Activated CD4-positive, alpha-beta T cell treated with anti-CD3 and anti-CD28 coated beads, Interleukin-2, amount 10 ng/mL, durations not matched to agents 24 days and 14 days (primary cell): ENCODE data around the gene DOCK1. TPM values are rescaled to one million over a fixed set of nuclear protein-coding genes. Genes with fewer than 3 reads are reported as not detected.

Experiments
- DNase-seq: peaks from one replicate; pipeline ENCODE4 v3.0.0; 2022
- H3K27ac Mint-ChIP-seq: one replicate; pipeline ENCODE4 v1.8.0; 2022; ENCODE audit warnings: mild to moderate bottlenecking, mixed read lengths
- H3K27me3 Mint-ChIP-seq: one replicate; pipeline ENCODE4 v1.8.0; 2022; ENCODE audit warnings: mixed read lengths
- H3K36me3 Mint-ChIP-seq: one replicate; pipeline ENCODE4 v1.8.0; 2022; ENCODE audit warnings: low read depth, mild to moderate bottlenecking, mixed read lengths
- H3K4me1 Mint-ChIP-seq: one replicate; pipeline ENCODE4 v1.8.0; 2021; ENCODE audit warnings: mixed read lengths
- H3K4me3 Mint-ChIP-seq: one replicate; pipeline ENCODE4 v1.8.0; 2022; ENCODE audit warnings: mild to moderate bottlenecking, moderate library complexity, mixed read lengths
- H3K9me3 Mint-ChIP-seq: one replicate; pipeline ENCODE4 v1.8.0; 2021; ENCODE audit warnings: mixed read lengths
- intact Hi-C: fragments of 100-400 bp; cut with micrococcal nuclease; formaldehyde crosslinking; loops from one replicate; pipeline ENCODE4 v1.15.1; 2023
- total RNA-seq: library from RNA; stranded (reverse); gene quantifications from 2 replicates; pipeline ENCODE4 v1.2.3, GENCODE V29; 2022

The DOCK1 gene
- total RNA-seq, 1 donor from 2014 or later: 1.5 TPM

GRCh38 chr10:126959906-126960685 lies 54.9 kb downstream of the DOCK1 start:
- Mint-ChIP-seq H3K27me3 (no peaks in the 10 kb centered on the region), H3K9me3 (no peaks in the 10 kb centered on the region), H3K36me3 (no peaks in the 10 kb centered on the region), H3K4me1 (no peaks in the 10 kb centered on the region), H3K4me3 (no peak overlapping the region), H3K27ac (no peak overlapping the region)
- DNase-seq: no peak
- intact Hi-C loops: no loop called here

- H3K4me1 Mint-ChIP-seq: no peaks in the 10 kb centered on the region
- H3K36me3 Mint-ChIP-seq: no peaks in the 10 kb centered on the region
- DNase-seq: no peak
- H3K4me3 Mint-ChIP-seq: no peak overlapping the region
- intact Hi-C loops: no loop called here
- no peaks in the 10 kb centered on the region for H3K27me3 Mint-ChIP-seq
- H3K9me3 Mint-ChIP-seq: peaks cover 4% of the 10 kb centered on the region
- no peak overlapping the region for H3K27ac Mint-ChIP-seq
Observed at GRCh38 chr10:126963354-126963753, 58.1 kb downstream of the DOCK1 start.

GRCh38 chr10:126964190-126964589 lies 59.0 kb downstream of the DOCK1 start:
- no peaks in the 10 kb centered on the region for H3K36me3 Mint-ChIP-seq
- H3K4me1 Mint-ChIP-seq: no peaks in the 10 kb centered on the region
- no peak overlapping the region for H3K4me3 Mint-ChIP-seq

GRCh38 chr10:126966938-126967337 lies 61.7 kb downstream of the DOCK1 start:
- intact Hi-C loops: no loop called here
- no peak for DNase-seq
- Mint-ChIP-seq H3K9me3 (peaks cover 4% of the 10 kb centered on the region), H3K4me1 (no peaks in the 10 kb centered on the region), H3K4me3 (no peak overlapping the region), H3K27me3 (no peaks in the 10 kb centered on the region), H3K36me3 (no peaks in the 10 kb centered on the region), H3K27ac (no peak overlapping the region)

More at GRCh38 chr10:126964190-126964589, 59.0 kb downstream of the DOCK1 start:
- no peak for DNase-seq
- Mint-ChIP-seq H3K27me3 (no peaks in the 10 kb centered on the region), H3K9me3 (peaks cover 4% of the 10 kb centered on the region), H3K27ac (no peak overlapping the region)
- intact Hi-C loops: no loop called here

GRCh38 chr10:126969310-126969709 lies 64.1 kb downstream of the DOCK1 start:
- Mint-ChIP-seq H3K27ac (no peak overlapping the region), H3K4me1 (no peaks in the 10 kb centered on the region), H3K9me3 (peaks cover 4% of the 10 kb centered on the region), H3K4me3 (no peak overlapping the region), H3K27me3 (no peaks in the 10 kb centered on the region), H3K36me3 (no peaks in the 10 kb centered on the region)
- DNase-seq: no peak
- intact Hi-C loops: no loop called here

GRCh38 chr10:126972635-126973414 lies 67.6 kb downstream of the DOCK1 start:
- Mint-ChIP-seq H3K27ac (no peak overlapping the region), H3K27me3 (no peaks in the 10 kb centered on the region)

GRCh38 chr10:126975221-126975620 lies 70.0 kb downstream of the DOCK1 start:
- intact Hi-C loops: no loop called here
- H3K36me3 Mint-ChIP-seq: no peaks in the 10 kb centered on the region

More at GRCh38 chr10:126972635-126973414, 67.6 kb downstream of the DOCK1 start:
- intact Hi-C loops: no loop called here
- no peak for DNase-seq
- H3K4me1 Mint-ChIP-seq: no peaks in the 10 kb centered on the region
- H3K9me3 Mint-ChIP-seq: no peaks in the 10 kb centered on the region
- no peak overlapping the region for H3K4me3 Mint-ChIP-seq
- H3K36me3 Mint-ChIP-seq: no peaks in the 10 kb centered on the region

GRCh38 chr10:126977216-126977615 lies 72.0 kb downstream of the DOCK1 start:
- Mint-ChIP-seq H3K27me3 (no peaks in the 10 kb centered on the region), H3K36me3 (no peaks in the 10 kb centered on the region), H3K4me1 (no peaks in the 10 kb centered on the region), H3K27ac (no peak overlapping the region), H3K4me3 (no peak overlapping the region), H3K9me3 (no peaks in the 10 kb centered on the region)
- intact Hi-C loops: no loop called here
- no peak for DNase-seq

More at GRCh38 chr10:126975221-126975620, 70.0 kb downstream of the DOCK1 start:
- Mint-ChIP-seq H3K27me3 (no peaks in the 10 kb centered on the region), H3K4me1 (no peaks in the 10 kb centered on the region), H3K4me3 (no peak overlapping the region), H3K27ac (no peak overlapping the region), H3K9me3 (no peaks in the 10 kb centered on the region)
- DNase-seq: no peak

GRCh38 chr10:126979311-126979710 lies 74.1 kb downstream of the DOCK1 start:
- no peak overlapping the region for H3K4me3 Mint-ChIP-seq
- no peaks in the 10 kb centered on the region for H3K36me3 Mint-ChIP-seq
- no peaks in the 10 kb centered on the region for H3K9me3 Mint-ChIP-seq
- H3K4me1 Mint-ChIP-seq: no peaks in the 10 kb centered on the region
- H3K27me3 Mint-ChIP-seq: no peaks in the 10 kb centered on the region
- intact Hi-C loops: no loop called here
- no peak for DNase-seq
- H3K27ac Mint-ChIP-seq: no peak overlapping the region

GRCh38 chr10:126993208-126993607 lies 88.0 kb downstream of the DOCK1 start:
- H3K27me3 Mint-ChIP-seq: no peaks in the 10 kb centered on the region
- H3K4me1 Mint-ChIP-seq: no peaks in the 10 kb centered on the region
- intact Hi-C loops: no loop called here
- peaks cover 3% of the 10 kb centered on the region for H3K9me3 Mint-ChIP-seq
- H3K4me3 Mint-ChIP-seq: no peak overlapping the region
- no peak overlapping the region for H3K27ac Mint-ChIP-seq
- no peaks in the 10 kb centered on the region for H3K36me3 Mint-ChIP-seq
- no peak for DNase-seq

GRCh38 chr10:126997801-126998590 lies 92.8 kb downstream of the DOCK1 start:
- Mint-ChIP-seq H3K36me3 (peaks cover 2% of the 10 kb centered on the region), H3K27me3 (no peaks in the 10 kb centered on the region), H3K9me3 (peaks cover 12% of the 10 kb centered on the region), H3K4me3 (no peak overlapping the region), H3K4me1 (no peaks in the 10 kb centered on the region), H3K27ac (no peak overlapping the region)
- no peak for DNase-seq
- intact Hi-C loops: no loop called here

- Mint-ChIP-seq H3K36me3 (peaks cover 2% of the 10 kb centered on the region), H3K4me3 (no peak overlapping the region), H3K9me3 (peaks cover 12% of the 10 kb centered on the region), H3K27me3 (no peaks in the 10 kb centered on the region), H3K27ac (no peak overlapping the region), H3K4me1 (no peaks in the 10 kb centered on the region)
- DNase-seq: no peak
- intact Hi-C loops: no loop called here
Observed at GRCh38 chr10:127000598-127000997, 95.4 kb downstream of the DOCK1 start.

- H3K4me1 Mint-ChIP-seq: no peaks in the 10 kb centered on the region
Observed at GRCh38 chr10:127003032-127003685, 97.9 kb downstream of the DOCK1 start.

More at GRCh38 chr10:127003032-127003685, 97.9 kb downstream of the DOCK1 start:
- Mint-ChIP-seq H3K36me3 (peaks cover 2% of the 10 kb centered on the region), H3K27ac (no peak overlapping the region), H3K4me3 (no peak overlapping the region), H3K27me3 (no peaks in the 10 kb centered on the region), H3K9me3 (peaks cover 9% of the 10 kb centered on the region)
- no peak for DNase-seq
- intact Hi-C loops: no loop called here
